GM18861 (cell line): ENCODE measurements around the gene ASMTL.
A peak's percentile ranks its signal among the peaks of the same experiment; 100 is the strongest.
"Not testable (repeated sequence)": the region's sequence is repeated elsewhere in the genome, so short reads cannot be mapped to it uniquely, and the experiment has no call there.

Experiments used
- ATAC-seq: cut with Tn5 transposase; IDR thresholded peaks from one replicate; pipeline ENCODE4 v1.9.1; 2021; ENCODE audit not compliant: unreplicated experiment

Gene ASMTL

DNA sequence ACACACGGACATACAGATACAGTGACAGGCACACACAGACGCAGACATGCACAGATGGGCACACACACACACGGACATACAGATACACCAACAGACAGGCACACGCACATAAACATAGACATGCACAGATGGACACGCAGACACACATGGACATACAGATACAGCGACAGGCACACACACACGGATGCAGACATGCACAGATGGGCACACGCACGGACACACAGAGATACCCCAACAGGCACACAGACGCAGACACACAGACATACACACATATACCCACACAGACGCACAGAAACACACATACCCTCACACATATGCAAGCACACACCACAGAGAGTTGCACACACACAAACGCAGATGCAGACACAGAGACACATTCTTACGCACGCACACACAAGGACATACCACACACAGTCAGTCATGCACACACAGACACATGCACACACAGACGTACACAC is 36.4 kb downstream of the ASMTL start:
- ATAC-seq, result no peak

GRCh38 chrX:1412551-1413161 is 40.1 kb downstream of the ASMTL start:
- no peak for ATAC-seq

GRCh38 chrX:1411326-1411725 is 41.4 kb downstream of the ASMTL start:
- ATAC-seq, result no peak

DNA sequence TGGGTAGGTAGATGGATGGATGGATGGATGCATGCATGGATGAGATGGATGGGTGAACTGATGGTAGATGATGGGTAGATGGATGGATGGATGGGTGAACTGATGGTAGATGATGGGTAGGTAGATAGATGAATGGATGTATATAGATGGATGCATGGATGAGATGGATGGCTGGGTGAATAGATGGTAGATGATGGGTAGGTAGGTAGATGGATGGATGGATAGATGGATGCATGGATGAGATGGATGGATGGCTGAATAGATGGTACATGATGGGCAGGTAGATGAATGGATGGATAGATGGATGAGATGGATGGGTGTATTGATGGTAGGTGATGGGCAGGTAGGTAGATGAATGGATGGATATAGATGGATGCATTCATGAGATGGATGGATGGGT is 45.7 kb downstream of the ASMTL start:
- ATAC-seq, result no peak

DNA sequence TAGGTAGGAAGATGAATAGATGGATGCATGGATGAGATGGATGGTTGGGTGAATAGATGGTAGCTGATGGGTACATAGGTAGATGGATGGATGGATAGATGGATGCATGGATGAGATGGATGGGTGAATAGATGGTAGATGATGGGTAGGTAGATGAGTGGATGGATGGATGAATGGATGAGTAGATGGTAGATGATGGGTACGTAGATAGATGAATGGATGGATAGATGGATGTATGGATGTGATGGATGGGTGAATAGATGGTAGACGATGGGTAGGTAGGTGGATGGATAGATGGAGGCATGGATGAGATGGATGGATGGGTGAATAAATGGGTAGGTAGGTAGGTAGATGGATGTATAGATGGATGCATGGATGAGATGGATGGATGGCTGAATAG is 46.9 kb downstream of the ASMTL start:
- not testable (repeated sequence) for ATAC-seq

DNA sequence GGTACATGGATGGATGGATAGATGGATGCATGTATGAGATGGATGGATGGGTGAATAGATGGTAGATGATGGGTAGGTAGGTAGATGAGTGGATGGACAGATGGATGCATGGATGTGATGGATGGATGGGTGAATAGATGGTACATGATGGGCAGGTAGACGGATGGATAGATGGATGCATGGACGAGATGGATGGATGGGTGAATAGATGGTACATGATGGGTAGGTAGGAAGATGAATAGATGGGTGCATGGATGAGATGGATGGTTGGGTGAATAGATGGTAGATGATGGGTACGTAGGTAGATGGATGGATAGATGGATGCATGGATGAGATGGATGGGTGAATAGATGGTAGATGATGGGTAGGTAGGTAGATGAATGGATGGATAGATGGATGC is 48.8 kb downstream of the ASMTL start:
- ATAC-seq, result not testable (repeated sequence)

DNA sequence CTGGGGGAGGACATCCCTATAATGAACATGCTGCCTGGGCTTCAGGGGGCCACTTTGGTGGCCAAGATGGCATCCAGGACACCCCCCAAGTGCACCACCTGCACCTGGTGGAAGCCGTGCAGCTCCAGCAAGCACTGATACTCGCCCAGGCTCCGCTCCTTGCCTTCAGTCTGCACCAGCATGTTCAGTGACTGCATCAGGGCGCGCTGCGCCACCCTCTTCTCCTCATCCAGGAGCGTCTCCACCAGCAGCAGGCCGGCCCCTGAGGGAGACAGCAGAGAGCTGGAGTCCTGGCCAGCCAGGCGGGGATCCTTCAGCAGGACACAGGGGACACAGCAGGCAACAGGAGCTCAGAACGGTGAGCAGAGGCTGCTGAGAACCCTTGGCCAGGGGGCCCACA is 49.5 kb downstream of the ASMTL start:
- no peak for ATAC-seq

DNA sequence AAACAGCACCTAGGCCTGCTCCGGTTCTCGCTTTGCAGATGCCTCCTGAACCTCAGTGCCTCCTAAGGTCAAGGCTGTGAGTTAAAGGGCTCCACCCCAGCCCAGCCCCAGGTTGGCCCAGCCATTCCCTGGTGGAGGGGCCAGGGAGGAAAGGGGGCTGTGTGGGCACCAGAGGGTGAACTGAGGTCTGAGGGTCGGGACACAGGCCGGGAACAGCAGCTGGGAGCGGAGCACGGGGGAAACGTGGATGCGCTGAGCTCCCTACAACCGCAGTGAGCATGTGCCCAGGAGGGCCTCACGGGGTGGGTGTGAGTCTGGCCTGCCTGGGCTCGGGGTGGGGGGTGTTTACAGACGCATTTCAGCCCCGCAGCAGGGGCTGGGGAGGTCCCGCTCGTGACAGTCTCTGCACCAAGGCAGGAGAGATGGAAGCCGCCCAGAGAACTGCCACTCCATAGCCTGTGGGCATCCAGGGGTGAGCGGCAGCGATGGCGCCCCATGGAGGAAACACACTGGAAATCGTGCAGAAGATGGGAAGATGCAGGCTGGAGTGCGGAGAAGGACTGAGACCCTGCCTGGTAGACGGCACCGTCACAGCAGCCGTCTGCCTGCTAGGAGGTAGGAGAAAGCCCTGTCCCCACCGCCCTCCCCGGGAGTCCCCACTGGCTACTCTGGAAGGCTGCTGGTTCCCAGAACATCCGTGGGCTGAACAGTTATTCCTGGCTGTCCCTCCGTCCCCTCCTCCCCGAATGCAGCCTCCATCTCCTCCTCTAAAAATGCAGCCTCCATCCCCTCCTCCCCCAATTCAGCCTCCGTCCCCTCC is 50.9 kb downstream of the ASMTL start:
- ATAC-seq, result no peak

GRCh38 chrX:1400742-1401471 is 51.8 kb downstream of the ASMTL start:
- no peak for ATAC-seq

GRCh38 chrX:1400049-1400448 is 52.7 kb downstream of the ASMTL start:
- ATAC-seq, result no peak

GRCh38 chrX:1398431-1399340 is 54.0 kb downstream of the ASMTL start:
- ATAC-seq, result no peak

- no peak for ATAC-seq
These were observed 55.1 kb downstream of the ASMTL start for GRCh38 chrX:1397441-1398270.

GRCh38 chrX:1397001-1397400 is 55.7 kb downstream of the ASMTL start:
- ATAC-seq, result no peak

- no peak for ATAC-seq
These were observed 57.0 kb downstream of the ASMTL start for GRCh38 chrX:1395646-1396216.

DNA sequence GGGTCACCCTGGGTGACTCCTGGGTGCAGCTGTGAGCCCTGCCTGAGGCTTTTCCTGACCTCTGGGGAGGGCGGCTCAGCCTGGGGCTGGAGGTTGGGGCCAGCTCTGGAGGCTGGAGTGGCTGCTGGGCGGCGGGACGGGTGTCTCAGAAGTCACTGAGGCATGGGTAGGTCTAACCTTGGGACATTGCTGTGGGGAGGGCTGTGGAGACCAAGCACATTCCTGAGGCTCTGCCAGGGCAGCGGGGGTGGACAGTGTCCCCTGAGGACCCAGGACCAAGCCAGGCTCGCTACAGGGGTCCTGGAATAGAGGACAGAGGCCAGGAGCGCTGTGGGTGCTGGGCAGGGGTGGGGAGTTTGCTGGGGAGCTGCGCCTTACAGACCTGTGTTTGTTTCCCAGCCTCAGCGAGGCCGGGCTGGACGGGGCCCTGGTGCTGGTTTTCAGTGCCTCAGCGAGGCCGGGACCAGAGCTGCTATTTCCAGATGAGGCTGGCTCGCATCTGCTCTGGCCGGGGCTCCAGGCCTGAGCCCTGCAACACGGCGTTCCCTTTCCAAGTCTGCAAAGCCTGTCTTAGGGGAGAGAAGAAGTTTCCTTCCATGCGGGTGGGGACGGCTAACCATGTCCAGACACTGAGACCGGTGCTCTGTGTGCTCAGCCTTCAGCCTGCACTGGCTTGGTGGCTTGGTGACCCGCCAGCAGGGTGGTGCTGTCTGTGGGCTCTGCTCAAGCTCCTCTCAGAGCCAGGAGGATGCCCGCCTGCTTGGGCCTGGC is 57.8 kb downstream of the ASMTL start:
- ATAC-seq, result no peak

- ATAC-seq, result no peak
These were observed 58.7 kb downstream of the ASMTL start for GRCh38 chrX:1393871-1394615.

GRCh38 chrX:1392376-1393068 is 60.2 kb downstream of the ASMTL start:
- ATAC-seq, result peak; percentile 2
